ENCODE results near the gene SERTAD2.

DNA sequence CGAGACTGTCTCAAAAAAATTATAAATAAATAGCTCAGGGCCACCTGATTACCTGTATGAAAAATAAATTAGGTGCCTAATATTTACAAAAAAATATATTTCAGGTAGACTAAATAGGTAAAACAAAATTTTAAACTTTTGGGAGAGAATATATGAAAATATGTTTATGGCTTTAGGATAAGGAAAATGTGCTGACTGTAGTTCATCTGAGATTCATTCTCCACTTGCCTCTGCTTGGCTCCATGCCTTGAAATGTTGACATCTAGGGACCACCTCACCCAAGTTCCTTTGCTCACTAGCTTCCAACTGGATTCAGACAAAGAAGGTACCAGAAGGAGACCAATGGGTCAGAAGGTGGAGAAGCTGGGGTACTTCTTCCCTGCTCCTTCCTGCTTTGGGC lies 9.7 kb upstream of the SERTAD2 start:
- TF ChIP-seq, protein P1, sequence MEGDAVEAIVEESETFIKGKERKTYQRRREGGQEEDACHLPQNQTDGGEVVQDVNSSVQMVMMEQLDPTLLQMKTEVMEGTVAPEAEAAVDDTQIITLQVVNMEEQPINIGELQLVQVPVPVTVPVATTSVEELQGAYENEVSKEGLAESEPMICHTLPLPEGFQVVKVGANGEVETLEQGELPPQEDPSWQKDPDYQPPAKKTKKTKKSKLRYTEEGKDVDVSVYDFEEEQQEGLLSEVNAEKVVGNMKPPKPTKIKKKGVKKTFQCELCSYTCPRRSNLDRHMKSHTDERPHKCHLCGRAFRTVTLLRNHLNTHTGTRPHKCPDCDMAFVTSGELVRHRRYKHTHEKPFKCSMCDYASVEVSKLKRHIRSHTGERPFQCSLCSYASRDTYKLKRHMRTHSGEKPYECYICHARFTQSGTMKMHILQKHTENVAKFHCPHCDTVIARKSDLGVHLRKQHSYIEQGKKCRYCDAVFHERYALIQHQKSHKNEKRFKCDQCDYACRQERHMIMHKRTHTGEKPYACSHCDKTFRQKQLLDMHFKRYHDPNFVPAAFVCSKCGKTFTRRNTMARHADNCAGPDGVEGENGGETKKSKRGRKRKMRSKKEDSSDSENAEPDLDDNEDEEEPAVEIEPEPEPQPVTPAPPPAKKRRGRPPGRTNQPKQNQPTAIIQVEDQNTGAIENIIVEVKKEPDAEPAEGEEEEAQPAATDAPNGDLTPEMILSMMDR (IDR thresholded peaks at IDR 0.05), result no peak
- no peak for TF ChIP-seq ZFX (IDR thresholded peaks at IDR 0.05; ENCODE audit: borderline replicate concordance)

Data from 22Rv1 (cell line).